Measurements from ENCODE around the gene DENND10. TPM values are rescaled to one million over a fixed set of nuclear protein-coding genes. Genes with fewer than 3 reads are reported as not detected.
A peak's percentile ranks its signal among the peaks of the same experiment; 100 is the strongest.

Gene DENND10, protein sequence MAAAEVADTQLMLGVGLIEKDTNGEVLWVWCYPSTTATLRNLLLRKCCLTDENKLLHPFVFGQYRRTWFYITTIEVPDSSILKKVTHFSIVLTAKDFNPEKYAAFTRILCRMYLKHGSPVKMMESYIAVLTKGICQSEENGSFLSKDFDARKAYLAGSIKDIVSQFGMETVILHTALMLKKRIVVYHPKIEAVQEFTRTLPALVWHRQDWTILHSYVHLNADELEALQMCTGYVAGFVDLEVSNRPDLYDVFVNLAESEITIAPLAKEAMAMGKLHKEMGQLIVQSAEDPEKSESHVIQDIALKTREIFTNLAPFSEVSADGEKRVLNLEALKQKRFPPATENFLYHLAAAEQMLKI
- 41.8 and 53.7 TPM in 2 replicates for total RNA-seq (2014; rRNA removed; shearing (Covaris generic))
- 36.5 and 41.4 TPM in 2 replicates for polyA plus RNA-seq (2016; fragmentation: Nextera tagmentation; extraction: Ambion mirVana)
- long read RNA-seq, transcript FAM45A-201 (9 exons, 1,648 nt): major isoform, 14 of 44 reads
- long read RNA-seq, partial matches to known transcripts: 2 of 44 reads
- long read RNA-seq, other reads (novel, unspliced or antisense): 26 of 44 reads

DNA sequence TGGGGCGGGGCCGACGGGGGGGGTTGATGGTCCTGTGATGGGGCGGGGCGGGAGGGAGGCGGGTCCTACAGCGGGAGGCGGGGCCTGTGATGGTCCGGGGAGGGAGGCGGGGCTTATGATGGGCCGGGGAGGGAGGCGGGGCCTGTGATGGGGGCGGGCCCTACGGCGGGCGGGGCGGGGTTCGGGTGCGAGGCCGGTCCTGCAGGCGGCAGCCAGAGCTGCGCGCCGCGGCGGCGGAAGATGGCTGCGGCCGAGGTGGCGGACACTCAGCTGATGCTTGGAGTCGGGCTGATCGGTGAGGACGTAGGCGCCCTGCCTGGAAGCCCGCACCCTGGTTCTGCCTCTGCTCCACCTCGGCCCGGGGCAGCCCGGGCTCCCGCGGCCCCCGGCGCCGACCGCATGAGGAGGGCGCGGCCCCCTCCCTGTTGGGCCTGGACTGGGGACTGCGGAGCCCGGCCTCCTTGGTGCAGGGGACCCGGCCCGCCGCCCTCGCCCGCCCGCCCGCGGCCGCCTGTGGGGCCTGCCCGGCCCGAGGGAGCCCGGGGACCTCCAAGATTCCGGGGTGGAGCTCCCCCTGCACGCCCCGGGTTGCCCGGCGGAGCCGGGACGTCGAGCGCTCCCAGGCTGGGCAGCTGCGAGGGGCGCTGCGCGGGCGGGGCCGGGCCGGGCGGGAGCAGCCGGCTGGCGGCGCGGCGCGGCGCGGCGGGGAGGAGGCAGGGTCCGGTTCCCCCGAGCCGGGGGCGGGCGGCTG, at the start of gene DENND10:
DENND10 (plus strand) TSS at position 211 of the 751 bp plus-strand sequence; CDS start at position 241, 30 bp downstream.
- TF ChIP-seq EZH2phosphoT487 (IDR thresholded peaks at IDR 0.05; ENCODE audit: unreplicated experiment): no peak
- no peak for TF ChIP-seq ZNF114 (CRISPR knock-in tag; IDR thresholded peaks at IDR 0.05)
- peak; percentile 94 for TF ChIP-seq POLR2AphosphoS5 (IDR thresholded peaks at IDR 0.05; ENCODE audit: low read depth)
- TF ChIP-seq, protein P1, sequence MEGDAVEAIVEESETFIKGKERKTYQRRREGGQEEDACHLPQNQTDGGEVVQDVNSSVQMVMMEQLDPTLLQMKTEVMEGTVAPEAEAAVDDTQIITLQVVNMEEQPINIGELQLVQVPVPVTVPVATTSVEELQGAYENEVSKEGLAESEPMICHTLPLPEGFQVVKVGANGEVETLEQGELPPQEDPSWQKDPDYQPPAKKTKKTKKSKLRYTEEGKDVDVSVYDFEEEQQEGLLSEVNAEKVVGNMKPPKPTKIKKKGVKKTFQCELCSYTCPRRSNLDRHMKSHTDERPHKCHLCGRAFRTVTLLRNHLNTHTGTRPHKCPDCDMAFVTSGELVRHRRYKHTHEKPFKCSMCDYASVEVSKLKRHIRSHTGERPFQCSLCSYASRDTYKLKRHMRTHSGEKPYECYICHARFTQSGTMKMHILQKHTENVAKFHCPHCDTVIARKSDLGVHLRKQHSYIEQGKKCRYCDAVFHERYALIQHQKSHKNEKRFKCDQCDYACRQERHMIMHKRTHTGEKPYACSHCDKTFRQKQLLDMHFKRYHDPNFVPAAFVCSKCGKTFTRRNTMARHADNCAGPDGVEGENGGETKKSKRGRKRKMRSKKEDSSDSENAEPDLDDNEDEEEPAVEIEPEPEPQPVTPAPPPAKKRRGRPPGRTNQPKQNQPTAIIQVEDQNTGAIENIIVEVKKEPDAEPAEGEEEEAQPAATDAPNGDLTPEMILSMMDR (conservative IDR thresholded peaks at IDR 0.05; ENCODE audit: low read depth in 2 of 2): no peak
- no peak for TF ChIP-seq CREB1 (CRISPR knock-in tag; IDR thresholded peaks at IDR 0.05; ENCODE audit: low read depth)
- H3K4me3 Mint-ChIP-seq: peak within 1 kb of the TSS; percentile 80
- H3K4me3 ChIP-seq: peak within 1 kb of the TSS; percentile 75
- ATAC-seq: peak; percentile 86
- H3K36me3 ChIP-seq (ENCODE audit: insufficient read depth): peaks cover 9% of the 10 kb centered on the region
- H3K27ac Mint-ChIP-seq: no peak within 1 kb of the TSS
- peak; percentile 85 for DNase-seq (ENCODE audit: low spot score)
- no peaks in the 10 kb centered on the region for H3K9me2 ChIP-seq (ENCODE audit: insufficient read depth)
- peaks cover 12% of the 10 kb centered on the region for H4K20me1 ChIP-seq (replicated peaks; ENCODE audit: insufficient read depth)
- peaks cover 18% of the 10 kb centered on the region for H3K79me2 ChIP-seq (replicated peaks; ENCODE audit: insufficient read depth)
- H3K4me1 Mint-ChIP-seq: peaks cover 4% of the 10 kb centered on the region
- H2AFZ ChIP-seq: peak within 1 kb of the TSS; percentile 99
- no peaks in the 10 kb centered on the region for H3K27me3 ChIP-seq (ENCODE audit: insufficient read depth)
- H3F3A ChIP-seq (replicated peaks; ENCODE audit: low read depth): no peaks in the 10 kb centered on the region
- no peaks in the 10 kb centered on the region for H3K4me1 ChIP-seq (ENCODE audit: insufficient read depth)
- peaks cover 4% of the 10 kb centered on the region for H3K27me3 Mint-ChIP-seq (ENCODE audit: insufficient read depth, low read depth, poor library complexity)
- H3K36me3 Mint-ChIP-seq (ENCODE audit: low read depth): peaks cover 12% of the 10 kb centered on the region
- no peak within 1 kb of the TSS for H3K27ac ChIP-seq (ENCODE audit: low read depth)
- peak within 1 kb of the TSS; percentile 92 for H3K4me2 ChIP-seq
- no peaks in the 10 kb centered on the region for H3K9me3 Mint-ChIP-seq

DNA sequence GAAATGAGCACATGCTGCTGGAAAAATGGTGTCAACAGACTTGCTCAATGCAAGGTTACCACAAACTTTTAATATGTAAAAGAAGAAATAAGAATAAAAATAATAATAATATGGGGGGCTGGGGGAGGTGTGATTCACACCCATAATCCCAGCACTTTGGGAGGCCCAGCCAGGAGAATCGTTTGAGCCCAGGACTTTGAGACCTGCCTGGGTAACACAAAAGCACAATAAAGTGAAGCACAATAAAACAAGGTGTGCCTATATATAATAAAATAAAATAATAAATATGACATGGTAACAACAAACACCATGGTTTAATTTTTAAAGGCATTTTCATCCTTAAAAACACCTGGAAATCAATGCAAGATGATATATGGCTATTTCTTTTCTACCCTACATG, 48.4 kb upstream of the DENND10 start:
- Histone ChIP-seq H3K27ac (ENCODE audit: low read depth) (no peak overlapping the region; the same call in 1 of the 2 replicates), H2AFZ (no peak overlapping the region), H3K4me3 (no peak overlapping the region), H3K27me3 (ENCODE audit: insufficient read depth) (no peaks in the 10 kb centered on the region), H3K4me1 (ENCODE audit: insufficient read depth) (no peaks in the 10 kb centered on the region), H3F3A (replicated peaks; ENCODE audit: low read depth) (peaks cover 19% of the 10 kb centered on the region; the same call in 1 of the 2 replicates), H3K79me2 (replicated peaks; ENCODE audit: insufficient read depth) (peaks cover 99% of the 10 kb centered on the region), H3K9me2 (ENCODE audit: insufficient read depth) (no peaks in the 10 kb centered on the region), H3K36me3 (ENCODE audit: insufficient read depth) (peaks cover 97% of the 10 kb centered on the region), H4K20me1 (replicated peaks; ENCODE audit: insufficient read depth) (peaks cover 53% of the 10 kb centered on the region), H3K4me2 (no peak overlapping the region)
- Mint-ChIP-seq H3K4me3 (no peak overlapping the region), H3K9me3 (no peaks in the 10 kb centered on the region), H3K36me3 (ENCODE audit: low read depth) (peaks cover 98% of the 10 kb centered on the region), H3K27ac (no peak overlapping the region), H3K27me3 (ENCODE audit: insufficient read depth, low read depth, poor library complexity) (no peaks in the 10 kb centered on the region), H3K4me1 (no peaks in the 10 kb centered on the region)
- no peak for DNase-seq (ENCODE audit: low spot score)
- no peak for ATAC-seq
- TF ChIP-seq STAT1 (IDR thresholded peaks at IDR 0.05; ENCODE audit: unreplicated experiment): no peak
- no peak for TF ChIP-seq ZNF114 (CRISPR knock-in tag; IDR thresholded peaks at IDR 0.05)
- TF ChIP-seq EZH2 (IDR thresholded peaks at IDR 0.05; ENCODE audit: low read depth, unreplicated experiment): no peak
- TF ChIP-seq, protein P2, sequence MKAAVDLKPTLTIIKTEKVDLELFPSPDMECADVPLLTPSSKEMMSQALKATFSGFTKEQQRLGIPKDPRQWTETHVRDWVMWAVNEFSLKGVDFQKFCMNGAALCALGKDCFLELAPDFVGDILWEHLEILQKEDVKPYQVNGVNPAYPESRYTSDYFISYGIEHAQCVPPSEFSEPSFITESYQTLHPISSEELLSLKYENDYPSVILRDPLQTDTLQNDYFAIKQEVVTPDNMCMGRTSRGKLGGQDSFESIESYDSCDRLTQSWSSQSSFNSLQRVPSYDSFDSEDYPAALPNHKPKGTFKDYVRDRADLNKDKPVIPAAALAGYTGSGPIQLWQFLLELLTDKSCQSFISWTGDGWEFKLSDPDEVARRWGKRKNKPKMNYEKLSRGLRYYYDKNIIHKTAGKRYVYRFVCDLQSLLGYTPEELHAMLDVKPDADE (IDR thresholded peaks at IDR 0.05): no peak
- TF ChIP-seq CREB1 (CRISPR knock-in tag; IDR thresholded peaks at IDR 0.05; ENCODE audit: low read depth): no peak
- TF ChIP-seq, protein P3, sequence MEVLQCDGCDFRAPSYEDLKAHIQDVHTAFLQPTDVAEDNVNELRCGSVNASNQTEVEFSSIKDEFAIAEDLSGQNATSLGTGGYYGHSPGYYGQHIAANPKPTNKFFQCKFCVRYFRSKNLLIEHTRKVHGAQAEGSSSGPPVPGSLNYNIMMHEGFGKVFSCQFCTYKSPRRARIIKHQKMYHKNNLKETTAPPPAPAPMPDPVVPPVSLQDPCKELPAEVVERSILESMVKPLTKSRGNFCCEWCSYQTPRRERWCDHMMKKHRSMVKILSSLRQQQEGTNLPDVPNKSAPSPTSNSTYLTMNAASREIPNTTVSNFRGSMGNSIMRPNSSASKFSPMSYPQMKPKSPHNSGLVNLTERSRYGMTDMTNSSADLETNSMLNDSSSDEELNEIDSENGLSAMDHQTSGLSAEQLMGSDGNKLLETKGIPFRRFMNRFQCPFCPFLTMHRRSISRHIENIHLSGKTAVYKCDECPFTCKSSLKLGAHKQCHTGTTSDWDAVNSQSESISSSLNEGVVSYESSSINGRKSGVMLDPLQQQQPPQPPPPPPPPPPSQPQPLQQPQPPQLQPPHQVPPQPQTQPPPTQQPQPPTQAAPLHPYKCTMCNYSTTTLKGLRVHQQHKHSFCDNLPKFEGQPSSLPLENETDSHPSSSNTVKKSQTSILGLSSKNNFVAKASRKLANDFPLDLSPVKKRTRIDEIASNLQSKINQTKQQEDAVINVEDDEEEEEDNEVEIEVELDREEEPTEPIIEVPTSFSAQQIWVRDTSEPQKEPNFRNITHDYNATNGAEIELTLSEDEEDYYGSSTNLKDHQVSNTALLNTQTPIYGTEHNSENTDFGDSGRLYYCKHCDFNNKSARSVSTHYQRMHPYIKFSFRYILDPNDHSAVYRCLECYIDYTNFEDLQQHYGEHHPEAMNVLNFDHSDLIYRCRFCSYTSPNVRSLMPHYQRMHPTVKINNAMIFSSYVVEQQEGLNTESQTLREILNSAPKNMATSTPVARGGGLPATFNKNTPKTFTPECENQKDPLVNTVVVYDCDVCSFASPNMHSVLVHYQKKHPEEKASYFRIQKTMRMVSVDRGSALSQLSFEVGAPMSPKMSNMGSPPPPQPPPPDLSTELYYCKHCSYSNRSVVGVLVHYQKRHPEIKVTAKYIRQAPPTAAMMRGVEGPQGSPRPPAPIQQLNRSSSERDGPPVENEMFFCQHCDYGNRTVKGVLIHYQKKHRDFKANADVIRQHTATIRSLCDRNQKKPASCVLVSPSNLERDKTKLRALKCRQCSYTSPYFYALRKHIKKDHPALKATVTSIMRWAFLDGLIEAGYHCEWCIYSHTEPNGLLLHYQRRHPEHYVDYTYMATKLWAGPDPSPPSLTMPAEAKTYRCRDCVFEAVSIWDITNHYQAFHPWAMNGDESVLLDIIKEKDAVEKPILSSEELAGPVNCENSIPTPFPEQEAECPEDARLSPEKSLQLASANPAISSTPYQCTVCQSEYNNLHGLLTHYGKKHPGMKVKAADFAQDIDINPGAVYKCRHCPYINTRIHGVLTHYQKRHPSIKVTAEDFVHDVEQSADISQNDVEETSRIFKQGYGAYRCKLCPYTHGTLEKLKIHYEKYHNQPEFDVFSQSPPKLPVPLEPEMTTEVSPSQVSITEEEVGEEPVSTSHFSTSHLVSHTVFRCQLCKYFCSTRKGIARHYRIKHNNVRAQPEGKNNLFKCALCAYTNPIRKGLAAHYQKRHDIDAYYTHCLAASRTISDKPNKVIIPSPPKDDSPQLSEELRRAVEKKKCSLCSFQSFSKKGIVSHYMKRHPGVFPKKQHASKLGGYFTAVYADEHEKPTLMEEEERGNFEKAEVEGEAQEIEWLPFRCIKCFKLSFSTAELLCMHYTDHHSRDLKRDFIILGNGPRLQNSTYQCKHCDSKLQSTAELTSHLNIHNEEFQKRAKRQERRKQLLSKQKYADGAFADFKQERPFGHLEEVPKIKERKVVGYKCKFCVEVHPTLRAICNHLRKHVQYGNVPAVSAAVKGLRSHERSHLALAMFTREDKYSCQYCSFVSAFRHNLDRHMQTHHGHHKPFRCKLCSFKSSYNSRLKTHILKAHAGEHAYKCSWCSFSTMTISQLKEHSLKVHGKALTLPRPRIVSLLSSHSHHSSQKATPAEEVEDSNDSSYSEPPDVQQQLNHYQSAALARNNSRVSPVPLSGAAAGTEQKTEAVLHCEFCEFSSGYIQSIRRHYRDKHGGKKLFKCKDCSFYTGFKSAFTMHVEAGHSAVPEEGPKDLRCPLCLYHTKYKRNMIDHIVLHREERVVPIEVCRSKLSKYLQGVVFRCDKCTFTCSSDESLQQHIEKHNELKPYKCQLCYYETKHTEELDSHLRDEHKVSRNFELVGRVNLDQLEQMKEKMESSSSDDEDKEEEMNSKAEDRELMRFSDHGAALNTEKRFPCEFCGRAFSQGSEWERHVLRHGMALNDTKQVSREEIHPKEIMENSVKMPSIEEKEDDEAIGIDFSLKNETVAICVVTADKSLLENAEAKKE (CRISPR knock-in tag; IDR thresholded peaks at IDR 0.05): no peak
- TF ChIP-seq POLR2AphosphoS5 (IDR thresholded peaks at IDR 0.05; ENCODE audit: low read depth): no peak

All from GM23338 (cell line).